Fibroblast of skin of left quadriceps (primary cell): Measurements from ENCODE around the gene TGFBRAP1.
A peak's percentile ranks its signal among the peaks of the same experiment; 100 is the strongest.

ENCODE experiments used
- DNase-seq, 2 experiments: peaks; one replicate each; pipeline ENCODE4 v3.0.0-alpha.2; 2013; ENCODE audit warnings: low read depth in 2 of 2

TGFBRAP1 gene, protein sequence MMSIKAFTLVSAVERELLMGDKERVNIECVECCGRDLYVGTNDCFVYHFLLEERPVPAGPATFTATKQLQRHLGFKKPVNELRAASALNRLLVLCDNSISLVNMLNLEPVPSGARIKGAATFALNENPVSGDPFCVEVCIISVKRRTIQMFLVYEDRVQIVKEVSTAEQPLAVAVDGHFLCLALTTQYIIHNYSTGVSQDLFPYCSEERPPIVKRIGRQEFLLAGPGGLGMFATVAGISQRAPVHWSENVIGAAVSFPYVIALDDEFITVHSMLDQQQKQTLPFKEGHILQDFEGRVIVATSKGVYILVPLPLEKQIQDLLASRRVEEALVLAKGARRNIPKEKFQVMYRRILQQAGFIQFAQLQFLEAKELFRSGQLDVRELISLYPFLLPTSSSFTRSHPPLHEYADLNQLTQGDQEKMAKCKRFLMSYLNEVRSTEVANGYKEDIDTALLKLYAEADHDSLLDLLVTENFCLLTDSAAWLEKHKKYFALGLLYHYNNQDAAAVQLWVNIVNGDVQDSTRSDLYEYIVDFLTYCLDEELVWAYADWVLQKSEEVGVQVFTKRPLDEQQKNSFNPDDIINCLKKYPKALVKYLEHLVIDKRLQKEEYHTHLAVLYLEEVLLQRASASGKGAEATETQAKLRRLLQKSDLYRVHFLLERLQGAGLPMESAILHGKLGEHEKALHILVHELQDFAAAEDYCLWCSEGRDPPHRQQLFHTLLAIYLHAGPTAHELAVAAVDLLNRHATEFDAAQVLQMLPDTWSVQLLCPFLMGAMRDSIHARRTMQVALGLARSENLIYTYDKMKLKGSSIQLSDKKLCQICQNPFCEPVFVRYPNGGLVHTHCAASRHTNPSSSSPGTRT

DNA sequence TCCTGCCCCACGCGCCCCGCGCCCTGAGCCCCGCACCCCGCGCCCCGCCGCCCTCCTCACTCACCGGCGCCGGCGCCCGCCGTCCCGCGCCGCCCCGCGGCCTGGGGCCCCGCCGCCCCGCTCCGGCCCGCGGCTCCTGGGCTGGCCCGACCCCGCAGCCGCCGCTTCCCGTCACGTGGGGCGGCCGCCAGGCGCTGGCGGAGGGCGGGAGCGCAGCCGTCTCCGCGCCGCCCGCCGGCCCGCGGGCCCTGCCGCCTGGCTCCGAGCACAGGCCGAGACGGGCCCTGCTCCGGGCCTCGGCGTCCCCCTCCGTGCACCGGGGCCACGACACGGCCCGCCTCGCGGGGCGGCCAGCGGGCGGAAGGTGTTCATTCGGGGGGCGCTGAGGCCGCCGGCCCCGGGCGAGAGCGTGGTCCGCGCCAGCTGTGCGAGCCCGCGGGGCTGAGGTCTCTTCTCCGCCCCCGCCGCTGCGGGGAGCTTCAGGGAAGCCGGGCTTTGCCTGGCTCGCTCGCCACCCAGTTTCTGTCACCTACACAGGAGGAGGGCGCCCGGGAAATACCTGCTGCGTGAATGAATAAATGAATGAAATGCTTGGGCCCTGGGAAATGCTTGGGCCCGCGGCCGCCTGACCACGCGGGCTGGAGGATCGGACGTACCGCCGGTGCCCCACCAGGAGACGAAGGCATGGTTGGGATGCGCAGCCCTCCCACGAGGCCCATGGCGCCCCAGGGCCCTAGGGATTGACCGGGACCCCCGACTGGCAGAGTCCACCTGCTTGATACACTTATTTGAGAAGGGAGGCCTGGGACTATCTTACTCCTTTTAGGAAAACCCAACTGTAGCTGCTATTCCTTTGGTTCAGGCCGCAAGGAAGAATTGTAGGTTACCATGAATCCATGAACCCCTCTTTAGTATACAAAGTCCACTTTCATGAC lies at the start of gene TGFBRAP1:
TSS of gene TGFBRAP1 (minus strand) at position 175 of the 935 bp plus-strand sequence. CDS start 21,434 bp downstream, outside the sequence.
- DNase-seq, result no peak

DNA sequence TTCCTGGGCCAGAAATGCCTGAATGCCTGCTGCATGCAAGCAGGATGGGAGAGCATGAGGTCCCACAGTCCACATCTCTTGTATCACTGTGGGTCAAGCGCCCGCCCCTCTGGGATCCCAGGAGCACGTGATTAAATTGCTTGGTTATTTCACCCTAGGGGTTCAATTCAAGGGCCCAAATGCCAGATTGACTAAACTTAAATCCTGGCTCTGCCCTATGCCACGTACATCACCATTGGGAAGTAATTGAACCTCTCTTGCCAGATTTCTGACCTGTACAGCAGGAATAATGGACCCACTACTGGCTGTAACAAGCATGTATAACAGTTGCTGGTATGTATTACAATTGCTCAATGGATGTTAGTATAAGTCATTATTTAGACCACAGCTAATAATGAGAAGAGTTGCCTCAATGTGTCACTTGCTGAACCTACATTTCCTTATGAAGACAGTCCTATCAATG lies 49.4 kb upstream of the TGFBRAP1 start:
- no peak for DNase-seq

DNA sequence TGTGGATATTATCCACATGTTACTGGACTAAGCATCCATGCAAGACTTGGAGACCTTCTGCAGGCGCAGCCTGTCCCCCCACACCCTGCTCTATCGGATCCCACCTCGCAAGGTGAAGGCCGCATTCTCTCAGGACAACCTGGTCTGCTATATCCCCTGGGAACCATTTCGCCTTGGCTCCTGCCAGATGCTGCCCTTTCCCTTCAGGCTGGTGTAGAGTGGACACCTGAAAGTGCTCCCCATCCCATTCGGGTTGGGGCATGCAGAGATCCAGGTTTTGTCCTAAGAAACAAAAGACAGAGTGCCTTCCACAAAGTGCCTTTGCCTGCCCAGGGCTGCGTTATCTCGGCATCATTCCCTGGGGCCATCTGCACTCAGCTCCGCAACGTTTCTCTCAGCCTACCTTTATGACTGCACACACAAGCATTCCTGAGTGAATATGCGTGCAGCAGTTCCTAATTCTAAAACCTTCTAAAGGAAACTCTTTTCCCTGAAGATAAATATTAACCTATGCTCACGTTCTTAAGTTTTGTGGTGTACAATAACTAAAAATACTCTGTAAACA lies 48.8 kb upstream of the TGFBRAP1 start:
- no peak for DNase-seq

DNA sequence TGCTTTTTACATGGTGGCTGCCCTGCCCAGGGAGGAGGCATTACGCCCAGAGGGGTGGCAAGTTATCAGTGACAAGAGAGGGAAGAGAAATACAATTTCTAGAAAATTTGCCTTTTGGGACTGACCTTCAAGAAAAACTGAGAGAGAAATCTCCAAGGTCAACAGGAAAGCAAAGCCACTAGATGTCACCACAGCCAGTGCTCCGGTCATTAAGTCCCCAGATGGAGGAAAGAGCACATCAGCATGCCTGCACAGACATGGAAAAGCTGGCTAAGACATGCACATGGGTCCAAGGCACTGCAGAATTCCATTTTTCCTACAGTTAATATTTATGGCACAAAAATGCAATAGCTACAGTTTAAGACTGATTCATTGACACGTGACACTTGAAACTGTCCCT lies 48.3 kb upstream of the TGFBRAP1 start:
- no peak for DNase-seq

DNA sequence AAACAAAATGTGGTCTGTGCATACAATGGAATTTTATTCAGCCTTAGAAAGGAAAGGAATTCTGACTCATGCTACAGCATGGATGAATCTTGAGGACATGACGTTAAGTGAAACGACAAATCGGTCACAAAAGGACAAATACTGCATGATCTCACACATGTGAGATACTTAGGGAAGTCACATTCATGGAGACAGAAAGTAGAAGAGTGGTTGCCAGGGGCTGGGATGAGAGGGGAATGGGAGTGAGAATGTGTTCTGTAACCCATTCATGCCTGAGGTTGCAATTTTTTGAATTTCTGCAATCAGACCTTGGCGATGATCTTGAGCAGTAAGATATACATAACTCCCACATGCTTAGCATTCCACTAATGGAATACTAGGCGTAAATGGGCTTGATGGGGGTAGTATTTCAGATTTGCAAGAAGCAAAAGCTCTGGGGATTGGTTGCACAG lies 47.3 kb upstream of the TGFBRAP1 start:
- peak; percentile 65 to 71 for DNase-seq

DNA sequence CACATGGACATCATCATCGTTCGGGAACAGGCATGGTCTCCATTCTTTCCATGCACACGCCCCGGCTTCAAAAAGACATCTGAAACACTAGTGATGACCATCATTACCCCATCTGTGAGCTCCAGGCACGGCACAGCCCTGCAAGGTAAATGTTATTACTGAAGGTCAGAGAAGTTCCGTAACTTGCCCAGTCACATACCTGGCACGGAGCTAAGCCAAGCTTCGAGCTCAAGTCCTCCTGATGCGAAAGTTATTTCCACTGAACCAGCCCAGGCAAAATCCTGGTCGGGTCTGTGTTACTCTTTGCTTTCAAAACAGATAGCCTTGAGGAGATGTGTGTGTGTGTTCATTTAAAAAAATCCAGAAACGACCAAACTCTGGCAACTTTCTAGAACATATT lies 46.5 kb upstream of the TGFBRAP1 start:
- no peak for DNase-seq

DNA sequence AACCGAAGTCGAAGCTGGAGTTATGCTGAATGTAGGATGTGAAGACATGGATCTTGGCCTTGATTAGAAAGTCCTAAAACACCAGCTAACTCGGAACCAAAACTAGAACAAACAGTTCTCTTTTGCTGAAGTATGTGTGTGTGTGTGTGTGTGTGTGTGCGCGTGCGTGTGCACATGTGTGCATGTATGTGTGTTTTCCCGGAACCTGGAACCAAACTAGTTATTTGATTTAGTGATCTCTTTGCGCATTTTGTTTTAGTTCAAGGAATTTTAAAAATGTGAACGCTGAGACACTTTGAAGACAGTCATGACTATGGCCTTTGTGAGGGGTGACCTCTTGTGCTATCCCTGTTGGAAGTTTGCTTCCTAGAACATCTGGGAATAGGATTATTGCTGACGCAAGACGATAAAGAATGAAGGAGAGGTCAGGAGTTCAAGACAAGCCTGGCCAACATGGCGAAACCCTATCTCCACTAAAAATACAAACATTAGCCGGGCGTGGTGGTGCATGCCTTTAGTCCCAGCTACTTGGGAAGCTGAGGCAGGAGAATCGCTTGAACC lies 45.5 kb upstream of the TGFBRAP1 start:
- DNase-seq, result no peak

DNA sequence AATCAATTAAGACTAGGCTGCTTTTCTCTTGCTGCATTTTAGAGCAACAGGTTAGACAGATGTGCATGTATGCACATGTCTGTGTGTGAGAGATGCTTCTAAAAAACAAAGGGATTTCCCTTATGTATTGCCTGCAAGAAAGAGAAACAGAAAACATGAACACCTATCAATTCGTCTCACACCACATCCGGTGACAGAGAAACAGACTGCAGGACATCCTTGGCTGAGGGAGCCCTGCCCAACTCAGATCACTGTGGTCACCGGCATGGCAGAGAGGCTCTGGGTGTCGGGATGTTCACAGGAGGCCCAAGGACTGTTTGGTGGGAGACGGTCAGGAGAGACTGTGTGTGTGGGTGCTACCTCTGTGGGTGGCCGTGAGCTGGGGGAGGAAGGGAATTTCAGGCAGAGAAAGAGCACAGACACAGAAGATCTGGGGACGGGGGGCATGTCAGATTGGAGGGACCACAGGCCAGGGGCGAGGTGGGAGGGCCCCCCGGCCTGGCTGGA lies 44.4 kb upstream of the TGFBRAP1 start:
- no peak for DNase-seq

DNA sequence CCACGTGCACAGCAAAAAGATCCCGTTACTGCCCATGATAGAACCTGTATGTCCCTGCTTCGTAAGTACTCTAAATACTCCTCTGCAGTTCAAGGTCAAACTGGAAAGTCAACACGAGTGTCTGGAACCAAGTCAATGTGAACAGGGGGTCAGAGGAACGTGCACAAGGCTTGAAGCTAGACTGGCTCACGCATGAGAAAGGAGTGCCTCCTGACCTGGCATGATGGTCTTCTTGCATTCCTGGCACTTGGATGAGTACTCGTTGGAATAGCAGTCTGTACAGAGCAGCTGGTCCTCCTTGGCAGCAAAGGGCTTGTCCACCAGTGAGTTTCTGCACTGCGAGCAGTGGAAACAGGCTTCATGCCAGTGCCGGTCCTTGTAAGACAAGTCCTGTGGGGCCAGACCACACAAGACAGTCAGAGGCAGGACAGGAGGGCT lies 43.8 kb upstream of the TGFBRAP1 start:
- no peak for DNase-seq

DNA sequence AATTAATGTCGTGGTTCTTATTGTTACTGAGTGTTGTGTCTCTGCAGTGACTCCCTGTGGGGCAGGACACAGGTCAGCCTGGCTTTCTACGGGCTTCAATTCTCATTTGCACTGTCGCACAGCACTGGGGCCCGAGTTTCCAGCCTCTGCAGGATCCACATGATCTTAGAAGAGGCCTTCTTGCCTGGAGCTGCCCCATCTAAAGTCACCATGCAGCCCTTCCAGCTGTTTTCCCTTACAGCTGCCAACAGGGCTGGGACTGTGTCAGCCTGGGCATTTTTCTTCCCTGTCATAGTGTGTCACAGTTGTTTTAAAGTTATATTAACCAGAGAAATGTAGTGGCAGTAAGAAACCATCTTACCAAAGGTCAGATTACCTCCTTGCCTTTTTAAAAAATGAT lies 42.3 kb upstream of the TGFBRAP1 start:
- DNase-seq, result no peak

DNA sequence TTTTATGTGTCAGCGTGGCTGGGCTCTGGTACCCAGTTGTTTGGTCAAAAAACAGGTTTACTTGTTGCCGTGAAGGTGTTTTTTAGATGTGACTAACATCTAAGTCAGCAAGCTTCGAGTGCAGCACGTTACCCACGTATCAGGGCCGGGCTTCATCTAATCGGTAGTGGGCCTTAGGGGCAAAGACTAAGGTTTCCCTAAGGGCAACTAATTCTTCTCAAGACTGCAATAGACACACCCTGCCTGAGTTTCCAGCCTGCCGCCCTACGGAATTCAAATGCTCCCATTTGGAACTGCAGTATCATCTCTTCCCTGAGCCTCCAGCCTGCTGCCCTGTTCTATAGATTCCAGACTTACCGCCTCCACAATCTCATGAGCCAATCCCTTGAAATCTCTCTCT lies 41.6 kb upstream of the TGFBRAP1 start:
- DNase-seq, result no peak

DNA sequence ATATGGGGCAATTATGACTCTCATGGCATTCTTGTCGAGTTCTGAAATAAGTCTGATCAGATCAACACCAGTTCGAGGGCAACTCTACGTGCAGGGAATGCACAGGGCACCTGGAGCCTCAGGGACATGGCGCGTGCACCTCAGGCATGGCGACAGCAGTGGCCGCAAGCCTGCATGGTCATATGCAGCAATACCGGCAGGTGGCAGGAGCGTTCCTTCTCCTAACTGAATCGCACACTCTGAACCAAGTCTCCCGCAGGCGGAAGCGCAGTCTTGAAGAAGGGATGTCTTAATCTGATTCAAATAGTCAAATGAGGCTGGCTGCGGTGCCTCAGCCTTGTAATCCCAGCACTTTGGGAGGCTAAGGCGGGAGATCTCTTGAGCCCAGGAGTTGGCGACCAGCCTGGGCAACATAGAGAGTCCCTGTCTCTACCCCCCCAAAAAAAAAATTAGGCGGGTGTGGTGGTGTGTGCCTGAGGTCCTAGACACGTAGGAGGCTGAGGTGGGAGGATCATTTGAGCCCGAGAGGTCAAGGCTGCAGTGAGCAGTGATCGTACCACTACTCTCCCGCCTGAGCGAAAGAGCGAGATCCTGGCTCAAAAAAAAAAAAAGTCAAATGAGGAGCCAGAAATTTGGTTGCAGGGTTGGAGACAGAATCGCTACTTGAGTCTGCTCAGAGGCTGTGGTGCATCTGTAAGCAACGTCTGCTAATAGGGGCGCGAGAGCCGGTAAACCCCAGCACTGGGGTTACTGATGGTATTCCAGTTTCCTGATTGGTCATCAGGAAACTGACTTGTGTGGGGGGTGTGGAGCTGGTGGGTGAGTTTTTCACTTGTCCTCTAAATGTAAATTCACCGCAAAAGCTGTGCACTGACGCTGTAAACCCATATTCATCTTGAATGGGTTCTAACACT lies 40.5 kb upstream of the TGFBRAP1 start:
- DNase-seq, result peak; percentile 69 to 72

DNA sequence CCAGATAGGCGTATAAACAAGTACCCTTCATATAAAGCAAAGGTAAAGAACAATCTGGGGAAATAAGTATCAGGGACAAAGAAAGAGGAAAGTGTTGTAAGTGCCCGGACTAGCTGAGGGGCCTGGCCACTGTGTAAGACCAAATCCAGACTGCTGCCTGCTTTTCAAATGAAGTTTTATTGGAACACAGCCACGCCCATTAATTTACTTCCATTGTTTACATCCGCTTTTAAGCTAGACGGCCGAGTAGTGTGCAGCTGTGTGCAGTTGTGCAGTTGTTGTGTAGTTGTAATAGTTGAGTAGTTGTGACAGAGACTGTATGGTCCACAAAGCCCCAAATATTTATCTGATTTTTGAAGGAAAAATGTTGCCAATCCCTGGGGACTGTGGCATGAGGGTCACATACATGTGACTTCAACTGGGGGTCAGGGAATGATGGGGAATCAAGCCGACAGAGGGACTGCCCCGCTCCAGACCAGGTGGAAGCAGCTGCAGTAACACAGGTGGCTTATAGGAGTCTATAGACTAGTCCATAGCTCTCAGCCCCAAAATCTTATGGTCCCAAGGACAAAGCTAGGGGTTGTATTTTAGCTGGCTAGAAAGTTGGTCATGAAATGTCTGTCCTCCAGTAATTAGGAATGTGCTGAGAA lies 39.3 kb upstream of the TGFBRAP1 start:
- DNase-seq, result no peak

DNA sequence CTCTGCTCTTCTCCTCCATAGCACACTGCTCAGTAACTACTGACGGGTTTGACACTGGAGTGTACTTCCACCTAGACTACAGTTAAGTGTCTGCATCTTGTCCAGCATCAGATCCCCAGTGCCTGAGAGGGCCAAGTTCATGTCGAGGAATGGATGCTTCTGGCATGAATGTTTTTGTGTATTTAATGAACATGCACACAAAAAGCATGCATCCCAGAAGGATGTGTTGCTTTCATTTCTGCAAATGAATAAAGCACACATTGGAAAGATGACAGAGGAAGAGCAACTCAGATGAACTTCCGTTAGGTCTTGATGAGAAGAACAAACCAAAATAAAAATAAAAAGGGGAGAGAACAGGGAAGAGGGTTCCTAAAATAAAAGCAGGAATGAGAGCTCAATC lies 35.7 kb upstream of the TGFBRAP1 start:
- DNase-seq, result no peak

DNA sequence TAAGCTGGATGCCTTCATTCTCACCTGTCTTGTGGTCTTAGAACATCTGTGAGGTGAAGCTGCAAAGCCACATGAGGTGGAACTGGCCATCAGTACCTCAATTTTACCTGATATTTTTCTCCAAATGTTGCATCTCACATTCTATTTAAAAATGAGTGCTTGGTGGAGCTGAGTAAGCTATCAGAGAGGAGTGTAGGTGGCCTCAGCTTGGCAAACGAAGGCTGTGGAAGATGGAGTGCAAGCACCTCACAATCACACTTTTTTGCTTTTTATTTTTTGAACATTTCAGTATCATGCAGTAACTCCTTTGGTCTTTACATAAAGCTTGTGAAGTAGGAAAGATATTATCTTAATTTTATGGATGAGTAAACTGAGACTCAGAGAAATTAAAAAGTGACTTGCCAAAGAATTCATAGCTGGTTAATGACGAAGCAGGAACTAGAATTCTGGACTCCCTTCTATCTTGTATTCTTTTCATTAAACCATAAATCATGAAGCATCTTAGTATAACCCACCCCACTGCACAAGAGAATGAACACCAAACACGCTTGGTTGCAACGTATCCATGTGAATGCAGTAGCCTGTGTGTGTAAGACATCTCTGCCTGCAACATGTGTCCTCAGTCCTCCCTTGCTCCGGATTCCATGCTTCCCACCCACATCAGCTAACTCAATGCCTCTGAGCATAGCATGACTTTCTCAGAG lies 35.1 kb upstream of the TGFBRAP1 start:
- peak; percentile 75 to 78 for DNase-seq

DNA sequence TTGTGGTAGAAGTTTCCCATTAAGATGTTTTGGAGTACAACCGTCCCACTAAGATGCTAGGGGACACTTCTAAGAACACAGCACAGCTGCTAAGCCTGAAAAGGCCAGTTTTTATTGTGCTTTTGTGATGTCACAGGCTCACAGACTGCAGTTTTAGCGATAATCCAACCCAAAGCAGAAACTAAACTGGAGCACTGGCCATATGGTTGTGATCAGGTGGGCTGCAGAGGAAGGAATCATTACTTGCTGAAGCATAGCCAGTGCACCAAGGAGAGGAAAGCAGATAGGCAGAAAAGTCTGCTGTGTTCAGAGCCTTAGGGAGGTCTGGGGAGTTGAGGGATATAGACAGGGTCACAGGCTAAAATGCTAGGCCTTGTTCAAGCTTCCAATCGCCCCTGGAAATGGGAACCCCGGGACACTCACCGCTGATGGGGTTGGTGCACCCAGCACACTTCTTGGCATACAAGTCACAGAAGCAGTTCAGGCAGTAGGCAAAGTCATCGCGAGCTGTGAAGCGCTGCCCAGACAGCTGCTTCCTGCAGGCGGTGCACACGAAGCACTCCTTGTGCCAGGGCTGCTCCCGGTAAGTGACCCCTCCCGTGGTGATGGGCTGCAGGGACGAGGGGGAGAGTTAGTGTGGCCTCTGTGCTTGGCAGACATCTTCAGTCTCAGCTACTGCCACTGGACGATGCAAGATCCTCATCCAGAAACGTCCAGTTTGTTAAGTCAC lies 33.5 kb upstream of the TGFBRAP1 start:
- no peak for DNase-seq

DNA sequence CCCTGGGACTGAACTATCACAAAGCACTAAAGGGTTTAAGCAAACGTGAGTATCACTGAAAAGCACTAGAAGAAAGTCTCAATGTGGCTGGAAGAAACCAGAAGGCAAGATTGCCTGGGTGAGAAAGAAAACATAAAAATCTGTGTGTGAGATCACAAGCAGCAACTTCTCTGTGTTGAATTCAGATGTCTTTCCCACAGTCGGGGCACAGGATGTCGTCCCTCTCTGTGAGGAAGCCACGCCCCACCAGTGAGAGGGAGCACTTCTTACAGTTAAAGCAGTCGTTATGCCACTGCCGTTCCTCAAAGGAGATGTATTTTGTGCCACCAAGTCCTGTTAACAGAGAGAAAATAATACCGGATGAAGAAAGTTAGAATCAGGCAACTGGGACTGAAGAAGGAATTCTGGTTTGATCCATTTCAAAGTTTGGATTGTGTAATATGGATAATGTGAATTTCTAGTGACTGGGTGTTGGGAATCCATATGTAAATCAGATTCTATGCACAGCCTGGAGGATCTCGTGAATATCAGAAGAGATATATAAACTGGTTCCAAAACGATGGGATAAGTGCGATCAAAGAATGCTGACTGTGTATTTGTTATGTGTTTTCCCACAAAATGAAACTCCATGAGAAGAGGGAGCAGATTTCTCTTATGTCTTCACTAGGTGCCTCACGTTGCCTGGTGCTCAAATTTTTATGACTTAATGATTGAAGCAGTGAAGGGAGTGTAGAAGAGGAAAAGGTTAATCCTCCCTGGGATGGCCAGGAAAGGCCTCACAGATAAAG lies 31.8 kb upstream of the TGFBRAP1 start:
- no peak for DNase-seq
